HG03108 (cell line): Measurements from ENCODE around the gene GHRHR.

Experiments used
- ATAC-seq: cut with Tn5 transposase; IDR thresholded peaks from one replicate; pipeline ENCODE4 v1.9.1; 2021; ENCODE audit warnings: moderate library complexity; ENCODE audit not compliant: unreplicated experiment

GHRHR gene

GRCh38 chr7:30983914-30984247 lies 20.1 kb downstream of the GHRHR start:
- no peak for ATAC-seq

GRCh38 chr7:30984359-30985107 lies 20.8 kb downstream of the GHRHR start:
- ATAC-seq, result no peak

- no peak for ATAC-seq
Measured at GRCh38 chr7:30985756-30986155, 22.0 kb downstream of the GHRHR start.

GRCh38 chr7:30986331-30986730 lies 22.6 kb downstream of the GHRHR start:
- no peak for ATAC-seq

- ATAC-seq, result no peak
Measured at GRCh38 chr7:30986738-30987137, 23.0 kb downstream of the GHRHR start.

- ATAC-seq, result no peak
Measured at GRCh38 chr7:30987178-30987577, 23.4 kb downstream of the GHRHR start.

GRCh38 chr7:30987936-30988335 lies 24.2 kb downstream of the GHRHR start:
- ATAC-seq, result no peak

- ATAC-seq, result no peak
Measured at GRCh38 chr7:30988351-30989005, 24.7 kb downstream of the GHRHR start.

- ATAC-seq, result no peak
Measured at GRCh38 chr7:30989008-30989823, 25.5 kb downstream of the GHRHR start.

GRCh38 chr7:30989824-30990672 lies 26.3 kb downstream of the GHRHR start:
- ATAC-seq, result no peak

- ATAC-seq, result no peak
Measured at GRCh38 chr7:30990673-30991170, 27.0 kb downstream of the GHRHR start.

GRCh38 chr7:30992414-30992813 lies 28.7 kb downstream of the GHRHR start:
- no peak for ATAC-seq

- no peak for ATAC-seq
Measured at GRCh38 chr7:30994206-30995100, 30.7 kb downstream of the GHRHR start.

- no peak for ATAC-seq
Measured at GRCh38 chr7:30995536-30995935, 31.8 kb downstream of the GHRHR start.

GRCh38 chr7:30996256-30996655 lies 32.5 kb downstream of the GHRHR start:
- no peak for ATAC-seq

- no peak for ATAC-seq
Measured at GRCh38 chr7:30996883-30997282, 33.1 kb downstream of the GHRHR start.

- ATAC-seq, result no peak
Measured at GRCh38 chr7:30997316-30997715, 33.6 kb downstream of the GHRHR start.

GRCh38 chr7:30998180-30998579 lies 34.4 kb downstream of the GHRHR start:
- ATAC-seq, result no peak

- no peak for ATAC-seq
Measured at GRCh38 chr7:31000161-31000693, 36.5 kb downstream of the GHRHR start.

- no peak for ATAC-seq
Measured at GRCh38 chr7:31000779-31001178, 37.0 kb downstream of the GHRHR start.
